GM19025 (cell line): ENCODE measurements around the gene IL5.
A peak's percentile ranks its signal among the peaks of the same experiment; 100 is the strongest.
"Not testable (repeated sequence)": the region's sequence is repeated elsewhere in the genome, so short reads cannot be mapped to it uniquely, and the experiment has no call there.

Experiments
- ATAC-seq: cut with Tn5 transposase; IDR thresholded peaks from one replicate; pipeline ENCODE4 v1.9.1; 2021; ENCODE audit warnings: mild to moderate bottlenecking, low read depth, moderate library complexity; ENCODE audit not compliant: unreplicated experiment

The IL5 gene

GRCh38 chr5:132539716-132540115 lies 3.6 kb downstream of the IL5 start:
- no peak for ATAC-seq

- no peak for ATAC-seq
Measured at GRCh38 chr5:132530946-132531345, 12.4 kb downstream of the IL5 start.

- ATAC-seq: no peak
Measured at GRCh38 chr5:132528866-132529634, 14.3 kb downstream of the IL5 start.

- ATAC-seq: no peak
Measured at GRCh38 chr5:132528021-132528420, 15.3 kb downstream of the IL5 start.

- no peak for ATAC-seq
Measured at GRCh38 chr5:132526974-132527564, 16.3 kb downstream of the IL5 start.

- no peak for ATAC-seq
Measured at GRCh38 chr5:132526290-132526973, 16.9 kb downstream of the IL5 start.

GRCh38 chr5:132525299-132525724 lies 18.0 kb downstream of the IL5 start:
- ATAC-seq: peak; percentile 66

- ATAC-seq: not testable (repeated sequence)
Measured at GRCh38 chr5:132524877-132525276, 18.4 kb downstream of the IL5 start.

GRCh38 chr5:132522067-132522466 lies 21.3 kb downstream of the IL5 start:
- not testable (repeated sequence) for ATAC-seq

GRCh38 chr5:132513618-132514336 lies 29.5 kb downstream of the IL5 start:
- not testable (repeated sequence) for ATAC-seq

- ATAC-seq: no peak
Measured at GRCh38 chr5:132510076-132510475, 33.2 kb downstream of the IL5 start.

GRCh38 chr5:132506094-132506692 lies 37.1 kb downstream of the IL5 start:
- ATAC-seq: no peak

GRCh38 chr5:132505641-132506040 lies 37.7 kb downstream of the IL5 start:
- ATAC-seq: no peak

- ATAC-seq: no peak
Measured at GRCh38 chr5:132504746-132505145, 38.6 kb downstream of the IL5 start.

- no peak for ATAC-seq
Measured at GRCh38 chr5:132503244-132503643, 40.1 kb downstream of the IL5 start.

- ATAC-seq: no peak
Measured at GRCh38 chr5:132501961-132502931, 41.1 kb downstream of the IL5 start.

- no peak for ATAC-seq
Measured at GRCh38 chr5:132501629-132501956, 41.7 kb downstream of the IL5 start.

GRCh38 chr5:132500931-132501628 lies 42.2 kb downstream of the IL5 start:
- no peak for ATAC-seq
